ENCODE measurements around the gene GPC3.

The GPC3 gene

GRCh38 chrX:133884430-133885394 lies 100.7 kb downstream of the GPC3 start:
- no peak for DNase-seq (ENCODE audit: low spot score)

- DNase-seq (ENCODE audit: low spot score) = peak; percentile 76
These were observed 103.5 kb downstream of the GPC3 start for GRCh38 chrX:133881893-133882292.

GRCh38 chrX:133881007-133881406 lies 104.4 kb downstream of the GPC3 start:
- DNase-seq (ENCODE audit: low spot score) = no peak

GRCh38 chrX:133880032-133880443 lies 105.4 kb downstream of the GPC3 start:
- no peak for DNase-seq (ENCODE audit: low spot score)

GRCh38 chrX:133878710-133879109 lies 106.7 kb downstream of the GPC3 start:
- DNase-seq (ENCODE audit: low spot score) = no peak

- DNase-seq (ENCODE audit: low spot score) = no peak
These were observed 108.7 kb downstream of the GPC3 start for GRCh38 chrX:133876646-133877045.

GRCh38 chrX:133869270-133869669 lies 116.1 kb downstream of the GPC3 start:
- DNase-seq (ENCODE audit: low spot score) = no peak

GRCh38 chrX:133868682-133869081 lies 116.7 kb downstream of the GPC3 start:
- no peak for DNase-seq (ENCODE audit: low spot score)

- no peak for DNase-seq (ENCODE audit: low spot score)
These were observed 117.1 kb downstream of the GPC3 start for GRCh38 chrX:133868250-133868649.

- DNase-seq (ENCODE audit: low spot score) = no peak
These were observed 119.5 kb downstream of the GPC3 start for GRCh38 chrX:133865761-133866471.

GRCh38 chrX:133864236-133864635 lies 121.2 kb downstream of the GPC3 start:
- DNase-seq (ENCODE audit: low spot score) = no peak

- DNase-seq (ENCODE audit: low spot score) = no peak
These were observed 125.5 kb downstream of the GPC3 start for GRCh38 chrX:133859860-133860259.

GRCh38 chrX:133859336-133859735 lies 126.1 kb downstream of the GPC3 start:
- no peak for DNase-seq (ENCODE audit: low spot score)

- DNase-seq (ENCODE audit: low spot score) = no peak
These were observed 127.6 kb downstream of the GPC3 start for GRCh38 chrX:133857640-133858269.

GRCh38 chrX:133856819-133857218 lies 128.6 kb downstream of the GPC3 start:
- no peak for DNase-seq (ENCODE audit: low spot score)

- no peak for DNase-seq (ENCODE audit: low spot score)
These were observed 131.1 kb downstream of the GPC3 start for GRCh38 chrX:133854290-133854689.

GRCh38 chrX:133852837-133853356 lies 132.5 kb downstream of the GPC3 start:
- DNase-seq (ENCODE audit: low spot score) = no peak

- DNase-seq (ENCODE audit: low spot score) = peak; percentile 23
These were observed 133.0 kb downstream of the GPC3 start for GRCh38 chrX:133852401-133852800.

- no peak for DNase-seq (ENCODE audit: low spot score)
These were observed 135.0 kb downstream of the GPC3 start for GRCh38 chrX:133850399-133850798.

- DNase-seq (ENCODE audit: low spot score) = peak; percentile 71
These were observed 135.7 kb downstream of the GPC3 start for GRCh38 chrX:133849676-133850075.

GRCh38 chrX:133847340-133847994 lies 137.9 kb downstream of the GPC3 start:
- DNase-seq (ENCODE audit: low spot score) = no peak

GRCh38 chrX:133846311-133846710 lies 139.1 kb downstream of the GPC3 start:
- no peak for DNase-seq (ENCODE audit: low spot score)
